H1 (cell line): ENCODE results near the gene ESD.

Source experiments
- CTCF ChIP-seq, 3 experiments: IDR thresholded peaks; 1 replicate in 2 of 3; 2 replicates in 1 of 3; pipeline versions ENCODE4 v1.5.1 to v1.6.1; 2011; ENCODE audit warnings: low read length in 3 of 3, mild to moderate bottlenecking in 3 of 3, inconsistent platforms in 2 of 3, low read depth in 1 of 3, moderate library complexity in 1 of 3; ENCODE audit not compliant: insufficient read depth in 1 of 3; ENCODE audit errors: control extremely low read depth in 1 of 3
- JUN ChIP-seq: IDR thresholded peaks from 2 replicates; pipeline ENCODE4 v1.6.1; 2011; ENCODE audit warnings: low read depth, mild to moderate bottlenecking, improper control_type of control experiment, low read length

- TF ChIP-seq CTCF (IDR thresholded peaks at IDR 0.05; ENCODE audit: control extremely low read depth in 1 of 3, insufficient read depth in 1 of 3, low read depth in 1 of 3, low read length in 3 of 3) (no peak), JUN (no peak)
These were observed 44.9 kb downstream of the ESD start for GRCh38 chr13:46751811-46752635.
